ENCODE data around the gene CPNE2. TPM values are rescaled to one million over a fixed set of nuclear protein-coding genes. Genes with fewer than 3 reads are reported as not detected.
"Not testable (repeated sequence)": the region's sequence is repeated elsewhere in the genome, so short reads cannot be mapped to it uniquely, and the experiment has no call there.

Gene CPNE2
- total RNA-seq, 1 donor from 2014 or later: 36.6 TPM

- peaks cover 9 to 12% of the 10 kb centered on the region in 2 donors for H3K4me1 ChIP-seq
- H3K36me3 ChIP-seq: no peaks in the 10 kb centered on the region
- no peak overlapping the region for H3K4me3 ChIP-seq
- H3K27ac ChIP-seq: no peak overlapping the region
- DNase-seq (ENCODE audit: low spot score in 2 of 2): no peak
- intact Hi-C loops (cut with DNase I): loop anchor here (10.0 kb wide), 1 partner anchor 438 kb away; the partner anchor contains the start of gene CCDC102A
- no peaks in the 10 kb centered on the region for H3K9me3 ChIP-seq
- TF ChIP-seq CTCF (IDR thresholded peaks at IDR 0.05): no peak
- no peaks in the 10 kb centered on the region for H3K27me3 ChIP-seq
Observed at GRCh38 chr16:57096793-57097192, 4.4 kb downstream of the CPNE2 start.

- H3K27ac ChIP-seq: no peak overlapping the region
- H3K4me1 ChIP-seq: peaks cover 0 to 10% of the 10 kb centered on the region in 2 donors
- no peak overlapping the region for H3K4me3 ChIP-seq
- DNase-seq (ENCODE audit: low spot score in 2 of 2): no peak
- no peaks in the 10 kb centered on the region for H3K36me3 ChIP-seq
- no peaks in the 10 kb centered on the region for H3K27me3 ChIP-seq
- TF ChIP-seq CTCF (IDR thresholded peaks at IDR 0.05): no peak
- intact Hi-C loops (cut with DNase I): loop anchor here (10.0 kb wide), 1 partner anchor 436 kb away; the partner anchor contains the start of gene CCDC102A
- no peaks in the 10 kb centered on the region for H3K9me3 ChIP-seq
Observed at GRCh38 chr16:57098188-57098841, 5.9 kb downstream of the CPNE2 start.

GRCh38 chr16:57099965-57100364, 7.6 kb downstream of the CPNE2 start:
- not testable (repeated sequence) for H3K27me3 ChIP-seq; H3K4me1 ChIP-seq; DNase-seq (ENCODE audit: low spot score in 2 of 2); H3K27ac ChIP-seq; H3K9me3 ChIP-seq; H3K36me3 ChIP-seq; H3K4me3 ChIP-seq
- intact Hi-C loops (cut with DNase I): loop anchor here (10.0 kb wide), 1 partner anchor 435 kb away; the partner anchor contains the start of gene CCDC102A

DNA sequence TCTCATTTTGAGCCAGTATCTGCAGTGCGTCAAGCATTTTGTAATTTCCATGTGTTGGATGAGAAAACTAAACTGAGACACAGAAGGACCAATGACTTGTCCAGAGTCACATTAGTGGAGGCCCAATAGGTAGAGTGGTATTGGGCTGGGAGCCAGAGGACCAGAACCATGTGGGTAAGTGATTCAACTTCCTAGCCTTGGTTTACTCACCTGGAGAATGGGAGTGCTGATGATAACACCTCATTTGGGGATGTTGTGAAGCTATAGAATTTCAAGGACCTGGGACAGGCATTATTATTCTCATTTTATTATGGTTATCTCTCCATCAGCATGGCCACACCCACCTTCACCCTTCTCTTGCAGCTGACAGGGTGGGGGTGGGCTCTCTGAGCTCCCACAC, 8.1 kb downstream of the CPNE2 start:
- Histone ChIP-seq H3K36me3 (no peaks in the 10 kb centered on the region), H3K27me3 (no peaks in the 10 kb centered on the region), H3K4me1 (no peaks in the 10 kb centered on the region), H3K9me3 (no peaks in the 10 kb centered on the region), H3K27ac (no peak overlapping the region), H3K4me3 (no peak overlapping the region)
- intact Hi-C loops (cut with DNase I): no loop called here
- no peak for DNase-seq (ENCODE audit: low spot score in 2 of 2)
- TF ChIP-seq CTCF (IDR thresholded peaks at IDR 0.05): no peak

DNA sequence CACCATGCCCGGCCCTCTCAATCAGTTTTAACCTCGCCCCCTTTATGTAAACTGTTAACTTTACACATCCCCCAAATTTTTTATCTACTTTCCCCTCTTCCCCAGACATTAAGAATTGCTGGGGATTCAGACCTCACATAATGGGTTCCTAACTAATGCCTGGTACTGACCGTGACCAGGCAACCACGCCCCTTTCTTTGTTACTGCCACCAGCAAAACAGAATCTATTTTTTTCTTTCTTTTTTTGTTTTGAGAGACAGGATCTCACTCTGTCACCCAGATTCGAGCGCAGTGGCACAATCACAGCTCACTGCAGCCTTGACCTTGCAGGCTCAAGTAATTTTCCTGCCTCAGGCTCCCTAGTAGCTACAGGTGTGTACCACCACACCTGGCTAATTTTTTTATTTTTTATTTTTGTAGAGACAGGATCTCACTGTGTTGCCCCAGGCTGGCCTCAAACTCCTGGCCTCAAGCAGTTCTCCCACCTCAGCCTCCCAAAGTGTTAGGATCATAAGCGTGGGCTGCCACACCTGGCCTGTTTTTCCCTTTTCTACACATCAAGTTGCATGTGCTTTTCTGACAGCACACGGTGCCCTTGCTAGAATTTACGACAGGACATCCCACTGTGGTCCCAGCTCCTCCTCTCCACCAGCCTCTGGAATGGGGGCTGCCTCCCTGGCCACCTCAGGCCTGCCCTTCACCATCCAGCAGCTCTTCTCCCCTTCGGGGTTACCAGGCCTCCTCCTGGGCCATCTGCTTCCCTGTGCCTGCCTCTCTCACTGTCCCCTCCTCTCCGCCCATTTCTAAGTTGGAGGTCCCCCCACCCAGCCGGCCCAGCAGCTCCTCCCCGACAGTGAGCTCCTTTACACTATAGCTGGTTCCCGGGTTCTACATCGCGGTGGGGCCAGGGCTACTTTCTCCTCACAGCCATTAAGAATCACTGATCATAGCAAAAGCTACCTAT, 10.8 kb downstream of the CPNE2 start:
- intact Hi-C loops (cut with DNase I): no loop called here
- no peaks in the 10 kb centered on the region for H3K4me1 ChIP-seq

More for the DNA sequence above, 10.8 kb downstream of the CPNE2 start:
- H3K4me3 ChIP-seq: no peak overlapping the region
- H3K9me3 ChIP-seq: no peaks in the 10 kb centered on the region
- no peaks in the 10 kb centered on the region for H3K36me3 ChIP-seq
- TF ChIP-seq CTCF (IDR thresholded peaks at IDR 0.05): no peak
- no peak for DNase-seq (ENCODE audit: low spot score in 2 of 2)
- no peaks in the 10 kb centered on the region for H3K27me3 ChIP-seq
- H3K27ac ChIP-seq: no peak overlapping the region
